GM12873 (cell line): Measurements from ENCODE around the gene C19orf25.

Experiments
- CTCF ChIP-seq: IDR thresholded peaks from 2 replicates; pipeline ENCODE4 v1.5.1; 2012; ENCODE audit warnings: low read depth, mild to moderate bottlenecking, moderate library complexity, low read length, control low read depth; ENCODE audit not compliant: insufficient read depth; ENCODE audit errors: missing control alignments

Gene C19orf25

GRCh38 chr19:1491114-1491848, 12.3 kb upstream of the C19orf25 start, which contains the start of gene REEP6:
Gene REEP6 (plus strand): TSS chr19:1491181. CDS start chr19:1491270, 89 bp downstream.
- TF ChIP-seq CTCF, result no peak

GRCh38 chr19:1490311-1491113, 11.5 kb upstream of the C19orf25 start, which contains the start of gene PCSK4:
Gene PCSK4 (minus strand): TSS chr19:1490350. CDS start chr19:1490346, 4 bp downstream.
- no peak for TF ChIP-seq CTCF

DNA sequence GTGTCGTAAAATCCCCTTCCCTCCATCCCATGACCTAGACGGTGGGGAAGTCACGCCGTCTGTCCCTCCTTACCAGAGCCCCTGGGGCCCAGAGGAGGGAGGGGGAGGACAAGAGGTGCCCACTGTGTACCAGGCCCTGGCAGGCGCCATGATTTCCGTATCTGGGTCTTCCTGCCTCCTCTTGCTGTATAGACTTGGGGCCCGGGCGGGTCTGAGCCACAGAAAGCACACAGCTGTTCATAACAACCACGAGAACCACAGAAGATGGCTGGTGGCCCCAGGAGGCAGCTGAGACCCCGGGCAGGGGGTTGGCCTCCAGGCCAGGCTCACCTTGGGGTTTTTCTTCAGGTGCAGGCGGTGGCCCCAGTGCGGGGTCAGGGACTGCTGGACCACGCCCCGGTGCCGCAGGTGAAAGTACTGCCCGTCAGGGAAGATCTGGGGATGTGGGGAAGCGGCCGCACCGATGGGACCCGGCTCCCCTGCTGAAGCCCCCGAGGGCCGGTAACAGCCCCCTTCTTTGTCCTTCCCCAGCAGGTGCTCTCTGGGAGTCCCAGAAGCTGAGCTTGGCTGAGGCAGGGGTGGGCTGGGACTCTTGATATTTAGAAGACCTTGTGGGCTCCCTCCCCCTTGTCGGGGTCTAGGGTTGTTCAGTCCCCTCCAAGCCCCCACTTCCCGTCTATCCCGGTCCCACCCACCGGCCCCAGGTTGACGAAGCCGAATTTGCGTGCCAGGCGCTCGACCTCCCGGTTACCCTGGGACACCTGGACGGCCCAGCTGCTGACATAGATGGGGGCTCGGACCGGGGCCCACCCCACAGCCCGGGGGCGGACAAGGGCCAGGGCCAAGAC, 10.7 kb upstream of the C19orf25 start:
- TF ChIP-seq CTCF, result no peak

DNA sequence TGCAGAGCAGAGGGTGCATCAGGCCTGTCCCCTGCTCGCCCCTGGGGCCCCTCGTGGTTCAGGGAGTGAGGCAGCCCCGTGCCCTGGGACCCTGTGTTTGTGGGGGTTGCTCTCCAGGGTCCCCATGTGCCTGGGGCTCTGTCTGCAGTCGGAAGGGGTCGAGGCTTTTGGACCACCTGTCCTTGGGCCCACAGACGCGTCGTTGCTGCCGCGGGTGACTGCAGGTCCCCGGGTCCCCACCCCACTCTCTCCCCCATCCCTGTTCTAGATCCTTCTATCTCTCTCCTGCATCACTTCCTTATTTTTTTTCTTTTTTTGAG, 9.2 kb upstream of the C19orf25 start:
- no peak for TF ChIP-seq CTCF

DNA sequence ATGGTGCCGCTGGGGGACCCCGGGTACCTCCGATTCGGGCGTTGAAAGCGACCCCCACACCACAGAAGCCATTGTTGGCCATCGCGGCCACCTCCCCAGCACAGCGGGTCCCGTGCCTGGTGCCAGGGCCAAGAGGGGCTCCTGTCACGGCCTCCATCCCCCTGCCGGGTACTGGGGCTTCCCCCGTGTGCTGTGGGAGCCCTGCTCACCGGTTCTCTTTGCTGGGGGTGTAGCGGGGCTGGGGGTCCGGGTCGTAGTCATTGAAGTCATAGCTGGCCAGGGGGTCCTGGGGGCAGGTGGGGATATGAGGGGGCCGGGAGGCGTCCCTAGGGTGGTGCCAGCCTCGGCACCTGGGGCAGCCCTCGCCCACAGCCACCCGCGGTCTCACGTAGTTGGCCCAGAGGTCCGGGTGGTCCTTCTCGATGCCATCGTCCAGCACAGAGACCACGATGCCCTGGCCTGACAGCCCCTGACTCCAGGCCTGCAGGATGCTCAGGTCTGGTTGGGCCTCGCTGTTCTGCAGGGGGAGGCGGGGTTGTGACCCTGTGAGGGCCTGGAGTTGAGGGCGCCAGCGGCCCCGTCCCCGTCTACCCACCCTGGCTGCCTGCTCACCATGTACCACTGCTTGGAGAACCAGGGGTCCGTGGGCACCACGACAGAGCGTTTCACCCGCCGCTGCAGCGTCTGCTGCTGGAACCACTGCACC, 8.7 kb upstream of the C19orf25 start:
- TF ChIP-seq CTCF, result no peak

- no peak for TF ChIP-seq CTCF
Observed at GRCh38 chr19:1486720-1487575, 7.9 kb upstream of the C19orf25 start.
